ENCODE results near the gene JAKMIP2. TPM values are rescaled to one million over a fixed set of nuclear protein-coding genes. Genes with fewer than 3 reads are reported as not detected.
"Not testable (repeated sequence)": the region's sequence is repeated elsewhere in the genome, so short reads cannot be mapped to it uniquely, and the experiment has no call there.

JAKMIP2 gene
- 1.1 and 2.3 TPM in 2 replicates for total RNA-seq (2014; rRNA removed; shearing (Covaris generic))

GRCh38 chr5:147782110-147783028, at the start of gene JAKMIP2:
JAKMIP2 (minus strand) TSS chr5:147782728; CDS start chr5:147671806, 110,922 bp downstream.
- peak; percentile 81 for DNase-seq (ENCODE audit: low read depth)

GRCh38 chr5:147831465-147831864, 48.9 kb upstream of the JAKMIP2 start, which contains the start of gene SPINK1:
SPINK1 (minus strand) TSS chr5:147831671; CDS start chr5:147831577, 94 bp downstream.
- no peak for DNase-seq (ENCODE audit: low read depth)

GRCh38 chr5:147830035-147830434, 47.5 kb upstream of the JAKMIP2 start:
- no peak for DNase-seq (ENCODE audit: low read depth)

- not testable (repeated sequence) for DNase-seq (ENCODE audit: low read depth)
Measured at GRCh38 chr5:147827017-147827416, 44.5 kb upstream of the JAKMIP2 start.

- DNase-seq (ENCODE audit: low read depth) = no peak
Measured at GRCh38 chr5:147826361-147826760, 43.8 kb upstream of the JAKMIP2 start.

GRCh38 chr5:147822686-147823491, 40.4 kb upstream of the JAKMIP2 start:
- DNase-seq (ENCODE audit: low read depth) = peak; percentile 66

- not testable (repeated sequence) for DNase-seq (ENCODE audit: low read depth)
Measured at GRCh38 chr5:147822222-147822621, 39.7 kb upstream of the JAKMIP2 start.

GRCh38 chr5:147821766-147822165, 39.2 kb upstream of the JAKMIP2 start:
- no peak for DNase-seq (ENCODE audit: low read depth)

- no peak for DNase-seq (ENCODE audit: low read depth)
Measured at GRCh38 chr5:147819261-147819770, 36.8 kb upstream of the JAKMIP2 start.

GRCh38 chr5:147818290-147818689, 35.8 kb upstream of the JAKMIP2 start:
- DNase-seq (ENCODE audit: low read depth) = peak; percentile 7

GRCh38 chr5:147813696-147814095, 31.2 kb upstream of the JAKMIP2 start:
- peak; percentile 65 for DNase-seq (ENCODE audit: low read depth)

- DNase-seq (ENCODE audit: low read depth) = peak; percentile 77
Measured at GRCh38 chr5:147809830-147810666, 27.5 kb upstream of the JAKMIP2 start.

GRCh38 chr5:147805030-147805454, 22.5 kb upstream of the JAKMIP2 start:
- DNase-seq (ENCODE audit: low read depth) = no peak

GRCh38 chr5:147804334-147804733, 21.8 kb upstream of the JAKMIP2 start:
- DNase-seq (ENCODE audit: low read depth) = peak; percentile 6

- peak; percentile 15 for DNase-seq (ENCODE audit: low read depth)
Measured at GRCh38 chr5:147803926-147804325, 21.4 kb upstream of the JAKMIP2 start.

- not testable (repeated sequence) for DNase-seq (ENCODE audit: low read depth)
Measured at GRCh38 chr5:147803161-147803560, 20.6 kb upstream of the JAKMIP2 start.

GRCh38 chr5:147801461-147801860, 18.9 kb upstream of the JAKMIP2 start:
- no peak for DNase-seq (ENCODE audit: low read depth)

GRCh38 chr5:147800491-147800890, 18.0 kb upstream of the JAKMIP2 start:
- no peak for DNase-seq (ENCODE audit: low read depth)

- DNase-seq (ENCODE audit: low read depth) = no peak
Measured at GRCh38 chr5:147796556-147797308, 14.2 kb upstream of the JAKMIP2 start.

- no peak for DNase-seq (ENCODE audit: low read depth)
Measured at GRCh38 chr5:147791181-147791580, 8.7 kb upstream of the JAKMIP2 start.
